HG03175 (cell line): ENCODE data around the gene CPED1.
"Not testable (repeated sequence)": the region's sequence is repeated elsewhere in the genome, so short reads cannot be mapped to it uniquely, and the experiment has no call there.

Source experiments
- ATAC-seq: cut with Tn5 transposase; IDR thresholded peaks from one replicate; pipeline ENCODE4 v1.9.1; 2021; ENCODE audit warnings: mild to moderate bottlenecking, moderate library complexity; ENCODE audit not compliant: unreplicated experiment

CPED1 gene

GRCh38 chr7:121083790-121084251, 95.3 kb downstream of the CPED1 start:
- no peak for ATAC-seq

GRCh38 chr7:121084256-121084655, 95.7 kb downstream of the CPED1 start:
- no peak for ATAC-seq

- no peak for ATAC-seq
Measured at GRCh38 chr7:121084748-121085336, 96.3 kb downstream of the CPED1 start.

GRCh38 chr7:121085922-121086321, 97.4 kb downstream of the CPED1 start:
- ATAC-seq: no peak

- no peak for ATAC-seq
Measured at GRCh38 chr7:121088870-121089269, 100.4 kb downstream of the CPED1 start.

GRCh38 chr7:121094829-121095228, 106.3 kb downstream of the CPED1 start:
- ATAC-seq: no peak

GRCh38 chr7:121097577-121097976, 109.1 kb downstream of the CPED1 start:
- ATAC-seq: no peak

- ATAC-seq: no peak
Measured at GRCh38 chr7:121099572-121099971, 111.1 kb downstream of the CPED1 start.

GRCh38 chr7:121101083-121101482, 112.6 kb downstream of the CPED1 start:
- no peak for ATAC-seq

GRCh38 chr7:121101621-121102020, 113.1 kb downstream of the CPED1 start:
- ATAC-seq: no peak

GRCh38 chr7:121102619-121103018, 114.1 kb downstream of the CPED1 start:
- no peak for ATAC-seq

- ATAC-seq: no peak
Measured at GRCh38 chr7:121103086-121103485, 114.6 kb downstream of the CPED1 start.

- ATAC-seq: no peak
Measured at GRCh38 chr7:121103579-121103978, 115.1 kb downstream of the CPED1 start.

GRCh38 chr7:121105262-121105661, 116.8 kb downstream of the CPED1 start:
- ATAC-seq: no peak

- ATAC-seq: peak; percentile 95
Measured at GRCh38 chr7:121107923-121108498, 119.5 kb downstream of the CPED1 start.

- ATAC-seq: no peak
Measured at GRCh38 chr7:121109145-121109544, 120.6 kb downstream of the CPED1 start.

GRCh38 chr7:121113288-121113687, 124.8 kb downstream of the CPED1 start:
- no peak for ATAC-seq

- no peak for ATAC-seq
Measured at GRCh38 chr7:121116396-121116795, 127.9 kb downstream of the CPED1 start.

GRCh38 chr7:121119047-121119446, 130.5 kb downstream of the CPED1 start:
- ATAC-seq: no peak

GRCh38 chr7:121123032-121123431, 134.5 kb downstream of the CPED1 start:
- no peak for ATAC-seq

- ATAC-seq: not testable (repeated sequence)
Measured at GRCh38 chr7:121125454-121125853, 136.9 kb downstream of the CPED1 start.

- no peak for ATAC-seq
Measured at GRCh38 chr7:121126201-121126600, 137.7 kb downstream of the CPED1 start.
